ENCODE results near the gene IL5RA.

The IL5RA gene

DNA sequence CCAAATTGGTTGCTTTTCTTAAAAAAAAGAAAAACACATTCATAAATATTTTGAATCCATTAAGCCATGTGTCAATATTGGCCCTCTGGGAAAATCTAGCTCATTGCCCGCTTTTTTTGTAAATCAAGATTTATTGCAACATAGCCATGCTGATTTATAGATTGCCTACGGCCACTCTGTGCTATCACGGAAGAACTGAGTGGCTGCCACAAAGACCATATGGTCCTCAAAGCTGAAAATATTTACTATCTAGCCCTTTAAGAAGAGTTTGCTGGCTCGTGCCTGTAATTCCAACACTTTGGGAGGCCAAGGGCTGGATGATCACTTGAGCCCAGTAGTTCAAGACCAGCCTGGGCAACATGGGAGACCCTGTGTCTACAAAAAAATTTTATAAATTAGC, 45.9 kb downstream of the IL5RA start:
- FAIRE-seq: no peak

DNA sequence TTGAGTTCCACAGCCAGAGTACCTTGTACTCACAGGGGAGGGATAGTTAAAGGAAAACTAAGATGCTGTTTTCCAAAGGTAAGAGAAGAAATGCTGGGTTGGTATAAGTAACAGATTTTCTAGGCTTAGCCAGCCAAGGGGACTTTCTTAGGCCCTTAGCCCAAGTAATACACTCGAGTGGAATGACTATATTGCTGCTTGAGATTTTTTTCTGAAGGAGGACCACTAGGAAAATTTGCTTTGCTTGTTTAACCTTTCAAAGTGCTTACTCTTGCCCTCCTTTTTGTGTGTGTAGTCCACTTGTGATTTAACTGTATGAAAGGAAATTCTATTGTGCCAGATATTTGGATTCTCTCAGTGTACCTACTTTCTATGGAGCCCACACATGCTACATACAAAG, 50.5 kb downstream of the IL5RA start:
- FAIRE-seq: no peak

DNA sequence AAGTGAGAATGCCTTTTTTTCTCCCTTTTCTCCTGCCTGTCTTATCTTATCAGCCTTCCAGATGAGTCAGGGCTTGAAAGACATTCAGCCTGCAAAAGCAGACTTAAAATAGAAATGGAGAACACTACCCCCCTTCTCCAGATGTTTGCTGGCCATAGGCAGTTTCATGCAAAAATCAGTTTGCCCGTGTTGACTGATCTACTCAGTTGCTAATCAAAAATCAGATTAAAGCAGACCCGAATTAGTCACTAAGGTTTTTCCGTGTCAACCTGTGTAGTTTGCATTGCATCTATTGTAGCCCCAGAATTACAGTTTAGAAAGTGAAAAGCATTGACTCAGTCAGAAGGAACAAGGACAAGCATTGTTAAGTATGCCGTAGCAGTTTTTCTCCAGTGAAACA, 56.2 kb downstream of the IL5RA start:
- FAIRE-seq: no peak

DNA sequence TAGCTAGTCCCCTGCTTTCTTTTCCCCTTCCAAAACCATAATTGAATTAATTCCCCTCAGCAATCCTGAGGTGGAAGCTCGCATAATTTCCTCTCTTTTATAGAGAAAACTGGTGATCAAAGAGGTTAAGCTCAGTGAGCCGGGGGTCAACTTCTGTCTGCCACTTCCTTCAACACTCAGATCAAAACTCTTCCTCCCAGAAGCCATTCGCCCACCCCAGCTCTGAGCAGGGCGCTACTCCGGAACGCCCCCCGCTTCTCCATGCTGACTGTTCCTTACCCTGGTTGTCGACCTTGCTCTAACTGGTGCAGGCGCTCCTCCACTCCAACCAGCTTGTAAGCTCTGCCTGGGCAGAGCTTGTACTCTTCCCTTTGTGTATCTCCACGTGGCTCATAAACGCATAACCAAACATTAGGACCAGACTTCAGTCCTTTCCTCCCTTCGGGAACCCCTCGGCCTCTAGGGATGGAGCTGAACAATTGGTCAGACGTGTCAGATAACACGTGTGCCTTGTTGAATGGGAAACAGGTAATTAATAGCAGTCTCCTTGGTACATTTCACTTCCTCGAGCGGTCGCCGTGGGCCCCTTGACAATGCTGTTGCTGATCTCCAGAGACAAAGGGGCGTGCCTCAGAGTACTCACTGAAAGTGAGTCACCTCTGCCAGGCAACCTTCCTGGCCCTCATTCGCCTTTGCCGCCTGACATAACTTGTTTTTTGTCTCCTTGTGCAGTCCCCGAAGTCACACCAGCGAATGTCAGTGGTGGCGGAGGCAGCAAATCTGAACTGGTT, 71.8 kb downstream of the IL5RA start:
- no peak for FAIRE-seq

DNA sequence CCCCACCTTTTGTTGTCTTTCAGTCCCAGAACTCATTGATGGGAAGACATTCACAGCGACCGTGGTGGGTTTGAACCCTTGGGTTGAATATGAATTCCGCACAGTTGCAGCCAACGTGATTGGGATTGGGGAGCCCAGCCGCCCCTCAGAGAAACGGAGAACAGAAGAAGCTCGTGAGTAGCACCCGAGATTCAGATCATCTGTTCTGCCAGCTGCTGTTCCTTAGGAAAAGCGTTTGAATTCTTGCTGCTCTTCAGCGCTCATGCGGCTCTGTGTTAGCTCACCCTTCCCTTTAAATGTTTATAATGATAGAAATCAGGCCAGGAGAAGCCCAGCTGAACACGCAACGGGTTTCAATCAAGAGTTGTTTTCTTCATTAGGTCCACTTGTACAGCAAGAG, 73.0 kb downstream of the IL5RA start:
- FAIRE-seq: no peak

DNA sequence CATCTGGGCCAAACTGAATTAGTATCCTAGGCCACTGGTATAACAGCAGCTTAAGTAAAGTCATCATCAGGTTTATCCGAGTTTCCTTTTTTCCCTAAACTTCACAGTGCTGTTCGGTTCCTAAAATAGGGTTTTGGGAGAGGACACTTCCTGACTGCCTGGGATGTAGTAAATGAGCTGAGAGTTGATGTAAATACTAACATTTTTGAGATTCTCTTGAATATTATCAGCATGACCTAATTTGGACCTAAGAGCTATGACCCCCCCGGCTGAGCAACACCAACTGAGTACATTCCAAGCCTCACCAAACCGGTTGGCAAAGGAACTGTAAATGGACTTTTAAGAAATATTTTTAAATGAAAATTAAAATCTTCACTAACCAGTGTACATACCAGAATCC, 78.8 kb downstream of the IL5RA start:
- FAIRE-seq: no peak

DNA sequence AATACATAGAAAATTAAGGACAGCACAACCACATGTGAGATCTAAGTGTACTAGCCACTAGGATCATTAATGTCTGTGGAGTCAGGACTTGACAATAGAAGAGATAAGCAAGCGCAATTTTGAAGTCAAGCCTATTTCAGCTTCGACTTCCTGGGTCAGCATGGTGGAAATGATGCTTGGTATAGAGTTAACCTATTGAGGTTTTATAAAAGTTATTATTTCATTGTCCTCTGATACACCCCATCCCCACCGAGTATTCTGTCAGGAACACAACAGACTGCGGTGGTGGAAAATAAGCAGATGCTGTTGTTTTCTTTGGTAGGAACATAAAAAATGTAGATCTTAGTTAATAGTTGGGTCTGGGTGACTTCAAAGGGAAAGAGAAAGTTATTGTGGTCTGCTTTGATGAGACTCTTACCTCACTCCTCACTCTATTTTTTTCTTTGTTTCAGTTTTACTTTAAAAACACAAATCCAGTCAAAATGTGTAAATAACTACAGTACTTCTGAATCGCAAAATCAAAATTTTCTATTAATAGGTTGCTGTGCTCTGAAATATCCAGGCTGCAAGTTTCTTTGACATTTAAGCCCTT, 82.1 kb downstream of the IL5RA start:
- FAIRE-seq: no peak

DNA sequence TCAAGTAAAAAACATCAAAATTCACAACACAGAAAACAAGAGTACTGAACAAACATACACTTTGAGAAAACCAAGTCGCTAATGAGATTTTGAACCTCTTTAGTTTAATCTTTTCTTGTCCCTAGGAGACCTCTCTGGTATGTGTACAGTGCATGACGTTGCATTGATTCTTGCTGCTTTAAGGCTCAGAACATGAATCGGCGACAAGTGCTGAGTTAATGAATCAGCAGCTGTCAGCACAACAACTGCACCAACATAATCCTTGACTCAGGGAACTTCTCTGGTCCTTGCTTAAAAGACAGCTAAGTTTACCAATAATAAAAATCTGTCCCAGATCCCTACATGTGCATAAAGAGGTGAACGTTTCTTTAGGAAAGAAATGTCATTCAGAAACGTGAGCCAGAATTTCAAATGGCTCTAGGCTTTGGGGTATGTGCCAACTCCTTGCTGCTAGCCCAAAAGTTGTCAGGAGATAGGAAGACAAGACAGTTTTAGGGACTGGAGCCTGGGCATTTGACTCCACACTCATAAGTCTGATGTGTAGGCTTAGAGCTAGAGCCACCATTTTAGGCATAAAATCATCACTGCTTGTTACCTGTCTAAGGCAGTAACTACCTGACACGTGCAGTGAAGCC, 86.9 kb downstream of the IL5RA start:
- FAIRE-seq: no peak

DNA sequence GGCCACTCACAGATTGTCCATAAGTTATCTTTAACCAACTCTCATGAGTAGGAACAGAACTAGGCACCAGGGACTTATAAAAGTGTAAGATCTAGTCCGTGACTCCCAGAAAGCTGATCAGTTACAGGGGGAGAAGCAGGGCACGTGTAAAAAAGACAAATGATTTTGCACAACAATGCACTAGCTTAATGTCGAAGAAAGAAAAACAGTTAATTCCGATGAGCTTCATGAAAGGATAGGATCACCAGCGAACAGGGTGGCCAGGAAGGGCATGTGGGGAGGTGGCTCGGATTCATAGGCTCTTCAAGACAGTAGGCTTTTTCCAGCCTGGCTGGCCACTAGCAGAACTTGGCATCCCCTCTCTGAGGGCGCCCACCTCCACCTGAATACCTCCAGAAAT, 90.0 kb downstream of the IL5RA start:
- FAIRE-seq: no peak

All from G401.6 (cell line).